ENCODE data around the gene TMEM42.

Gene TMEM42

DNA sequence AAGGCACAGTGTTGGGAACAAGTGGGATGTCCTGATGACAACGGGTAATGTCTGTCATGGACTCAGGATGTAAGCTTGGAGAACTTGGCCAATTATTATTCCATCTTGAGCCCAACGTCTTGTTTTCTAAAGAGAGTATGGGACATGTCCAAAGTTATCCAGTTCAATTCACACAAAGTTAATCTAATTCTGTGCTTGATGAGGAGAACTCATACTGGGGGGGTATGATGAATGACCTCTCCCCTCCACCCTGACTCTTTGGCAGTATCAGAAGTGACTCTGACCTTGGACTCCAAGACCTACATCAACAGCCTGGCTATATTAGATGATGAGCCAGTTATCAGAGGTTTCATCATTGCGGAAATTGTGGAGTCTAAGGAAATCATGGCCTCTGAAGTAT lies 49.0 kb downstream of the TMEM42 start:
- no peak for DNase-seq (ENCODE audit: low read depth in 2 of 2)

DNA sequence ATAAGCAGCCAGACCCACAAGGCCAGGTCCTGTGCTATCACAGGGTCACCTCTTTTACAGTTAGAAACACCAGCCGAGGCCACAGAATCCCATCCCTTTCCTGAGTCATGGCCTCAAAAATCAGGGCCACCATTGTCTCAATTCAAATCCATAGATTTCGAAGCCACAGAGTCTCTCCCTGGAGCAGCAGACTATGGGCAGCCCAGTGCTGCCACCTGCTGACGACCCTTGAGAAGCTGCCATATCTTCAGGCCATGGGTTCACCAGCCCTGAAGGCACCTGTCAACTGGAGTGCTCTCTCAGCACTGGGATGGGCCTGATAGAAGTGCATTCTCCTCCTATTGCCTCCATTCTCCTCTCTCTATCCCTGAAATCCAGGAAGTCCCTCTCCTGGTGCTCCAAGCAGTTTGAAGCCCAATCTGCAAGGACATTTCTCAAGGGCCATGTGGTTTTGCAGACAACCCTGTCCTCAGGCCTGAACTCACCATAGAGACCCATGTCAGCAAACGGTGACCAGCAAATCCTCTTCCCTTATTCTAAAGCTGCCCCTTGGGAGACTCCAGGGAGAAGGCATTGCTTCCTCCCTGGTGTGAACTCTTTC lies 52.3 kb downstream of the TMEM42 start:
- DNase-seq (ENCODE audit: low read depth in 2 of 2): peak; percentile 40 to 61

DNA sequence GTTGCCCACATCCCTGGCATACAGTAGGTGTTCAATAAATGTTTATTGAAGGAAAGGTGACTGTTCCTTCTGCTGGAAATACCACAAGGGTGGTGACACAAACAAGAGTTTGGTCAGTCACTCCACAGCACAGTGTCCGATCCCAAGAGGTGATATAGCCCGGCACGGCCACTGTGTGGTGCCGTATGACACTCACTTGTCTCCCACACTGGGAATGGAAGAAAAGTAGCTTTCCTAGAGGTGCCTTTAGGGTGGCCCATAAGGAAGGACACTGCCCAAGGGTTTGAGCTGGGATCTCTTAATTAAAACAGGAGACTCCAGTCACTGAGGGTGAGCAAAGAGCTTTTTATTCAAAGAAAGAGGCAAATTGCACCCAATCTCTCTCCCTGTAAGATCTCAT lies 53.2 kb downstream of the TMEM42 start:
- DNase-seq (ENCODE audit: low read depth in 2 of 2): no peak
